Adrenal gland (tissue), 12 donors: ENCODE measurements around the gene THADA. TPM values are rescaled to one million over a fixed set of nuclear protein-coding genes. Genes with fewer than 3 reads are reported as not detected.
"Not testable (repeated sequence)": the region's sequence is repeated elsewhere in the genome, so short reads cannot be mapped to it uniquely, and the experiment has no call there.

Experiments
- DNase-seq, 7 donors: peaks; one replicate each; pipeline ENCODE4 v3.0.0-alpha.2; 2019 to 2020
- H3K27ac ChIP-seq, 5 donors: fragments of 200-600 bp; sonication (generic) in 4 of 5; 1 replicate in 3 of 5; 2 replicates in 2 of 5; pipeline versions ENCODE4 v1.5.1 to v1.8.0; 2016 to 2020; ENCODE audit warnings: mild to moderate bottlenecking in 1 of 5
- H3K27me3 ChIP-seq: fragments of 200-600 bp; 2 replicates; pipeline ENCODE4 v1.8.0; 2021
- H3K36me3 ChIP-seq, 2 donors: fragments of 200-600 bp; replicated peaks in 1 of 2; 1 replicate in 1 of 2; 2 replicates in 1 of 2; pipeline versions ENCODE4 v1.5.1 to v1.8.0; 2018 to 2022
- H3K4me1 ChIP-seq, 2 donors: fragments of 200-600 bp; replicated peaks in 1 of 2; 1 replicate in 1 of 2; 2 replicates in 1 of 2; pipeline versions ENCODE4 v1.5.1 to v1.8.0; 2018 to 2021
- H3K4me3 ChIP-seq, 4 donors: fragments of 200-600 bp; sonication (generic) in 3 of 4; one replicate each; pipeline ENCODE4 v1.5.1; 2016 to 2018
- H3K9me3 ChIP-seq, 3 donors: fragments of 200-600 bp; sonication (generic) in 1 of 3; replicated peaks in 1 of 3; 1 replicate in 2 of 3; 2 replicates in 1 of 3; pipeline versions ENCODE4 v1.5.1 to v1.8.0; 2016 to 2021
- CTCF ChIP-seq, 6 experiments: fragments of 450-650 bp in 4 of 6; fragments of 200-600 bp in 2 of 6; sonication (generic) in 1 of 6; IDR thresholded peaks; 1 replicate in 5 of 6; 2 replicates in 1 of 6; pipeline versions ENCODE4 v1.5.1 to v1.8.0; 2016 to 2021; ENCODE audit warnings: antibody characterized with exemption in 6 of 6, mild to moderate bottlenecking in 2 of 6, moderate library complexity in 1 of 6
- POLR2A ChIP-seq, 2 donors: fragments of 450-650 bp; IDR thresholded peaks; one replicate each; pipeline ENCODE4 v1.6.1; 2017; ENCODE audit warnings: antibody characterized with exemption in 2 of 2, mild to moderate bottlenecking in 2 of 2, moderate library complexity in 1 of 2
- WGBS, 4 donors: extraction: QIAGEN DNeasy Blood & Tissue Kit in 2 of 4; methylation state at CpG; one replicate each; pipeline versions ENCODE4 v1.1.5 to v1.1.7; 2013 to 2017; 5-methylcytosine and 5-hydroxymethylcytosine counted together
- intact Hi-C, 2 donors: fragments of 100-400 bp; cut with DNase I; formaldehyde crosslinking; loops; one replicate each; pipeline versions ENCODE4 v1.14.1 to v1.15.0; 2022 to 2023
- polyA plus RNA-seq, 3 donors: library from polyadenylated mRNA; stranded (reverse); fragments of 200-250 nt in 2 of 3; fragments of 350-450 nt in 1 of 3; fragmentation: Illumina TruSeq in 1 of 3; extraction: RNeasy Lipid Tissue Mini Kit (QIAGEN cat#74804) in 1 of 3; gene quantifications; one replicate each; pipeline ENCODE4 v1.2.3, GENCODE V29; 2013 to 2014
- total RNA-seq, 9 donors: library from RNA; depleted of rRNA in 4 of 9; stranded (reverse); fragments of >200 nt in 4 of 9; fragments of 120-200 nt in 1 of 9; fragmentation: NEBNext Ultra II Directional in 1 of 9; extraction: Animal tissue kit (Norgen Biotek cat#: 25700) in 1 of 9; gene quantifications; one replicate each; pipeline versions ENCODE4 v1.1.0 to v1.2.4, GENCODE V29; 2013 to 2023
- donor health status: healthy with polysubstance abuse.
- donor health status: Bipolar disorder and iron deficiency.
- donor health status: DM: yes; HTN: yes; CAD: no.
- donor health status: DM: no; HTN: no; CAD: no.
- donor health status: DM: no; HTN: no; CAD: no.
- donor health status: DM: yes; HTN: yes; CAD: no.

Gene THADA
- total and polyA plus RNA-seq, 12 donors: 14.1 to 38.4 (median 25.4) TPM

DNA sequence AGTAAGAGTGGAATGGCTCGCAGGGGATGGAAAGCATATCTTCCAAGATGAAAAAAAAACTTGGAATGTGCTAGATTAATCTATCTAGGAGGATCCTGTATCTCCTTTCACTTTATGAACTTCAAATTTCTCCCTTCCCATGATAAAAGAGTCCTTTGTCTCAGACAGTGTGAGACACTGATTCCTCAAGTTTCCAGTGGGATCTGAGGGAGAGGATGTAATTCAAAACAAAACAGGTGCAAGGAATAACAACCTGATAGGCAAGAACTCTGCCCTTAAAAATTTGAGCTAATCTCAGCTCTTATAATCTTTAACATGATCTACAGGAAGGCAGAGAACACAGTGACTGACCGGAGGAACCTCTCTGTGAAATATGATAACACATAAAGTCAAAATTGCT lies 207.5 kb downstream of the THADA start:
- H3K4me3 ChIP-seq: no peak overlapping the region
- no peaks in the 10 kb centered on the region for H3K9me3 ChIP-seq
- H3K27ac ChIP-seq: no peak overlapping the region
- no peaks in the 10 kb centered on the region for H3K27me3 ChIP-seq
- H3K4me1 ChIP-seq: peaks cover 10 to 16% of the 10 kb centered on the region in 2 donors
- WGBS, 4 donors: 87 to 92% (median 89%) methylated on average over 2 of the region's 2 CpGs
- no peak for DNase-seq
- H3K36me3 ChIP-seq: no peaks in the 10 kb centered on the region
- TF ChIP-seq POLR2A (IDR thresholded peaks at IDR 0.05) (no peak), CTCF (IDR thresholded peaks at IDR 0.05) (no peak)
- intact Hi-C loops: no loop called here

DNA sequence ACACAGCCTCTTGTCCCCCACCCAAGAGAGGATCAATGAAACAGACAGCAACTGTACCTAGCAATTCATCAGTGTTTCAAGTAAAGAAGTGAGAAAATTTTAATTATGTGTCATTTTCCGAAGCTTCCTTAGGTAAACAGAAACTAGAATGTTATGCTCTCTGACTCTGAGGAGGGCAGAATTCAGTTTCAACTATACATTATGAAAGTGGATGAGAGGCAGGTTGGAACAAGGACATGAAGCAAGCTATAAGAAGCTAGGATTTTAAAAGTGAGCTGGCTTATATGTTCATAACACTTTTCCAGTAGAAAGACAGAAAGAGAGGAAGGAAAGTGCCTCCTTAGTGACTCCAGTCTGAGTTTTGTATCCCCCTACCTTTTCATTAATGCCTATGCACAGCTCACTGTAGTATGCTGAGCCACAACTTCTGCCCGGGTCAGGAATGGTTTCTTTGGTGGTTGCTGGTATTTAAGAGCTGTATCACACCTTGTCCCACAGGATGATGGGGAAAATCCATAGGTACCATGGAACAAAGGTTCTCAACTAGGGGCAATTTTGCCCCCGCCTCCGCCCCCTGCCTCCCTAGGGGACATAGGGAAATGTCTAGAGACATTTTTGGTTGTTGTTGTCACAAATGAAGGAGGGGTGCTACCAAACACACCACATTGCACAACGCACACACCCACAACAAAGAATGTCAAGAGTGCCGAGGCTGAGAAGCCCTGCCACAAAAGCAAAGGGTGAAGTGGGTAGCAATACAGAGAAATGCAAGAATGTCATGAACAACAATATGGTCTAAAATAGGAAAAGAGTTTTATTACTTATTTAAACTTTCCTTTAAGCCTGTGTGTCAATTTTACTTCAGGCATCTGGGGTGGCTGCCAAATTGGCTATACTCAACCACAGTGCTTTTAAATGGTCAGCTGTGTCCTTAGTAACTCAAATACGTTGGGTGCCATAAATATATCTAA lies 208.5 kb downstream of the THADA start:
- TF ChIP-seq CTCF (IDR thresholded peaks at IDR 0.05) (no peak), POLR2A (IDR thresholded peaks at IDR 0.05) (no peak)
- H3K27ac ChIP-seq: no peak overlapping the region
- peaks cover 10 to 15% of the 10 kb centered on the region in 2 donors for H3K4me1 ChIP-seq
- H3K36me3 ChIP-seq: no peaks in the 10 kb centered on the region
- 80 to 90% (median 87%) methylated on average over 7 of the region's 7 CpGs for WGBS, 4 donors
- H3K9me3 ChIP-seq: no peaks in the 10 kb centered on the region
- intact Hi-C loops: no loop called here
- no peaks in the 10 kb centered on the region for H3K27me3 ChIP-seq
- no peak for DNase-seq
- no peak overlapping the region for H3K4me3 ChIP-seq

- intact Hi-C loops, H3K4me1 ChIP-seq: not testable (repeated sequence)
- WGBS, 4 donors: 91 to 96% (median 94%) methylated on average over 9 of the region's 9 CpGs
These were observed 209.2 kb downstream of the THADA start for GRCh38 chr2:43386679-43387078.

GRCh38 chr2:43384143-43384542 lies 211.7 kb downstream of the THADA start:
- intact Hi-C loops: no loop called here
- no peaks in the 10 kb centered on the region for H3K9me3 ChIP-seq
- no peaks in the 10 kb centered on the region for H3K4me1 ChIP-seq
- no peaks in the 10 kb centered on the region for H3K36me3 ChIP-seq
- no peak overlapping the region for H3K27ac ChIP-seq
- WGBS, 4 donors: 80 to 100% (median 95%) methylated on average over 1 of the region's 1 CpG
- H3K4me3 ChIP-seq: no peak overlapping the region
- no peaks in the 10 kb centered on the region for H3K27me3 ChIP-seq
- no peak for TF ChIP-seq CTCF (IDR thresholded peaks at IDR 0.05)
- no peak for TF ChIP-seq POLR2A (IDR thresholded peaks at IDR 0.05)
- DNase-seq: no peak

More at GRCh38 chr2:43386679-43387078, 209.2 kb downstream of the THADA start:
- not testable (repeated sequence) for H3K27ac ChIP-seq, H3K36me3 ChIP-seq, DNase-seq, H3K27me3 ChIP-seq, H3K9me3 ChIP-seq, H3K4me3 ChIP-seq
